HepG2 (cell line): ENCODE results near the gene PSD. TPM values are rescaled to one million over a fixed set of nuclear protein-coding genes. Genes with fewer than 3 reads are reported as not detected.
A peak's percentile ranks its signal among the peaks of the same experiment; 100 is the strongest.

ENCODE experiments used
- FOXC1 ChIP-seq: sonication (generic); formaldehyde crosslinking; IDR thresholded peaks from 2 replicates; pipeline ENCODE4 v1.8.0; 2022; ENCODE audit warnings: mild to moderate bottlenecking, missing genetic modification reagents, borderline replicate concordance
- KMT2A ChIP-seq: sonication (generic); formaldehyde crosslinking; IDR thresholded peaks from 2 replicates; pipeline ENCODE4 v1.4.0; 2020; ENCODE audit warnings: missing genetic modification reagents
- MEF2D ChIP-seq: sonication (generic); formaldehyde crosslinking; IDR thresholded peaks from 2 replicates; pipeline ENCODE4 v1.5.1; 2020; ENCODE audit warnings: mild to moderate bottlenecking, missing genetic modification reagents
- MEIS2 ChIP-seq: sonication (generic); formaldehyde crosslinking; IDR thresholded peaks from 2 replicates; pipeline ENCODE4 v1.9.0; 2021; ENCODE audit warnings: mild to moderate bottlenecking, missing genetic modification reagents
- PAX8 ChIP-seq: sonication (generic); formaldehyde crosslinking; IDR thresholded peaks from 2 replicates; pipeline ENCODE4 v1.8.0; 2022; ENCODE audit warnings: mild to moderate bottlenecking, missing genetic modification reagents, borderline replicate concordance
- PPARG ChIP-seq: conservative IDR thresholded peaks from 2 replicates; pipeline ENCODE4 v1.6.1; 2016; ENCODE audit warnings: missing biosample characterization, missing genetic modification reagents
- TMF1 ChIP-seq: sonication (generic); formaldehyde crosslinking; IDR thresholded peaks from 2 replicates; pipeline ENCODE4 v1.8.1; 2022; ENCODE audit warnings: low read depth, missing genetic modification reagents
- YEATS2 ChIP-seq: sonication (generic); formaldehyde crosslinking; IDR thresholded peaks from 2 replicates; pipeline ENCODE4 v1.4.0; 2020; ENCODE audit warnings: missing genetic modification reagents, borderline replicate concordance
- ZBTB7A ChIP-seq: sonication (generic); formaldehyde crosslinking; IDR thresholded peaks from 2 replicates; pipeline ENCODE4 v1.8.0; 2022; ENCODE audit warnings: mild to moderate bottlenecking, missing genetic modification reagents
- ZNF10 ChIP-seq: sonication (generic); formaldehyde crosslinking; IDR thresholded peaks from 2 replicates; pipeline ENCODE4 v1.4.0; 2020; ENCODE audit warnings: mild to moderate bottlenecking, low read depth, missing genetic modification reagents, borderline replicate concordance
- ZNF180 ChIP-seq: sonication (generic); formaldehyde crosslinking; IDR thresholded peaks from 2 replicates; pipeline ENCODE4 v1.4.0; 2020; ENCODE audit warnings: low read depth, missing genetic modification reagents, borderline replicate concordance
- ZNF569 ChIP-seq: sonication (generic); formaldehyde crosslinking; IDR thresholded peaks from 2 replicates; pipeline ENCODE4 v1.5.0; 2020; ENCODE audit warnings: mild to moderate bottlenecking, missing genetic modification reagents, moderate library complexity, borderline replicate concordance
- ZNF589 ChIP-seq: sonication (generic); formaldehyde crosslinking; conservative IDR thresholded peaks from 2 replicates; pipeline ENCODE4 v1.8.0; 2022; ENCODE audit warnings: mild to moderate bottlenecking, moderate library complexity, missing genetic modification reagents
- ZNF83 ChIP-seq: sonication (generic); formaldehyde crosslinking; IDR thresholded peaks from 2 replicates; pipeline ENCODE4 v1.4.0; 2020; ENCODE audit warnings: missing genetic modification reagents, mild to moderate bottlenecking, borderline replicate concordance
- polyA plus RNA-seq, 8 experiments: library from polyadenylated mRNA; depleted of rRNA in 3 of 8; stranded (reverse) in 7 of 8; unstranded in 1 of 8; fragments of >200 nt; fragmentation: Illumina TruSeq in 4 of 8; extraction: Trizol in 4 of 8; gene quantifications; 2 replicates each; pipeline versions ENCODE4 v1.2.1 to v1.2.3, GENCODE V29; 2011 to 2016; ENCODE audit warnings: low read depth in 4 of 8, missing spikeins in 1 of 8, mixed read lengths in 1 of 8; ENCODE audit not compliant: insufficient read depth in 1 of 8
- total RNA-seq, 5 experiments: library from RNA; depleted of rRNA; stranded (reverse); fragments of >200 nt; fragmentation: Illumina TruSeq; extraction: Trizol; gene quantifications; 2 replicates each; pipeline ENCODE4 v1.2.3, GENCODE V29; 2016; ENCODE audit warnings: low read depth in 1 of 5
- TF ChIP-seq, protein P1 (sequence below): fragments of 450-650 bp; IDR thresholded peaks from 2 replicates; pipeline ENCODE4 v1.6.1; 2017
- TF ChIP-seq, protein P2 (sequence below): sonication (generic); formaldehyde crosslinking; IDR thresholded peaks from 2 replicates; pipeline ENCODE4 v1.5.1; 2020; ENCODE audit warnings: missing genetic modification reagents, mild to moderate bottlenecking, borderline replicate concordance
- TF ChIP-seq, protein P3 (sequence below): sonication (generic); formaldehyde crosslinking; IDR thresholded peaks from 2 replicates; pipeline ENCODE4 v1.5.0; 2020; ENCODE audit warnings: missing genetic modification reagents
- TF ChIP-seq, protein P4 (sequence below): sonication (generic); formaldehyde crosslinking; conservative IDR thresholded peaks from 2 replicates; pipeline ENCODE4 v1.8.0; 2022; ENCODE audit warnings: missing genetic modification reagents
- TF ChIP-seq, protein P5 (sequence below): sonication (generic); formaldehyde crosslinking; IDR thresholded peaks from 2 replicates; pipeline ENCODE4 v1.8.0; 2022; ENCODE audit warnings: missing genetic modification reagents, mild to moderate bottlenecking, moderate library complexity, borderline replicate concordance

The PSD gene
- total and polyA plus RNA-seq, 2 of the 13 experiments (the other 11 are each of a cell fraction or from before 2014, with no cell fraction given) = 0.35 to 0.58 TPM

DNA sequence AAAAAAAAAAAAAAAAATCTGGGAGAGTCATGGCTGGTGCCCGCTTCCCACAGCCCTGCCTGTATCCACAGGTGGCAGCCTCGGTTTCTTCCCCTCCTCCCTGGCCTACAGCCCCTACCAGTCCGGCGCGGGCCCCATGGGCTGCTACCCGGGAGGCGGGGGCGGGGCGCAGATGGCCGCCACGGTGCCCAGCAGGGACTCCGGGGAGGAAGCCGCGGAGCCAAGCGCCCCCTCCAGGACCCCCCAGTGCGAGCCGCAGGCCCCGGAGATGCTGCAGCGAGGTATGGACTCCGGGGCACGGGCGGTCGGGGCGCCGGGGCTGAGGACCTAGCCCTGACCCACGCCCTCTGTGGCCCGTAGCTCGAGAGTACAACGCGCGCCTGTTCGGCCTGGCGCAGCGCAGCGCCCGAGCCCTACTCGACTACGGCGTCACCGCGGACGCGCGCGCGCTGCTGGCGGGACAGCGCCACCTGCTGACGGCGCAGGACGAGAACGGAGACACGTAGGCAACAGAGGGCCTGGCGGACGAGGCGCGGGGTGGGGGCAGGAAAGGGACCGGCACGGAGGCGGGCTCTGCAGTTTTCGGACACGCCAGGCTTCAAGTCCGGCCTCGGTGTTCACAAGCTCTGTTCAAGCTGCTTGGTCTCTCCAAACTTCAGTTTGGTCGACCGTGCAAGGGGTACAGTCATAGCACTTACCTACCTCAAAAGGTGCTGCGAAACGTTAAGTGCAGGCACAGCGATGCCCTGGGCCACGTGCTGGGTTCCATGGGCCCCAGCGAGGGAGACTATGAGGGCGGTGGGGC lies 19.2 kb downstream of the PSD start (continued):
- 0 out of 2 replicates have a peak, but pooled peaks have one; percentile 57 for TF ChIP-seq PPARG
- no peak for TF ChIP-seq ZNF83 (CRISPR knock-in tag)
- no peak for TF ChIP-seq ZNF10 (CRISPR knock-in tag)
- TF ChIP-seq, protein P1, sequence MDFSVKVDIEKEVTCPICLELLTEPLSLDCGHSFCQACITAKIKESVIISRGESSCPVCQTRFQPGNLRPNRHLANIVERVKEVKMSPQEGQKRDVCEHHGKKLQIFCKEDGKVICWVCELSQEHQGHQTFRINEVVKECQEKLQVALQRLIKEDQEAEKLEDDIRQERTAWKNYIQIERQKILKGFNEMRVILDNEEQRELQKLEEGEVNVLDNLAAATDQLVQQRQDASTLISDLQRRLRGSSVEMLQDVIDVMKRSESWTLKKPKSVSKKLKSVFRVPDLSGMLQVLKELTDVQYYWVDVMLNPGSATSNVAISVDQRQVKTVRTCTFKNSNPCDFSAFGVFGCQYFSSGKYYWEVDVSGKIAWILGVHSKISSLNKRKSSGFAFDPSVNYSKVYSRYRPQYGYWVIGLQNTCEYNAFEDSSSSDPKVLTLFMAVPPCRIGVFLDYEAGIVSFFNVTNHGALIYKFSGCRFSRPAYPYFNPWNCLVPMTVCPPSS = no peak
- peak; percentile 93 for TF ChIP-seq KMT2A (CRISPR knock-in tag)
- TF ChIP-seq, protein P2, sequence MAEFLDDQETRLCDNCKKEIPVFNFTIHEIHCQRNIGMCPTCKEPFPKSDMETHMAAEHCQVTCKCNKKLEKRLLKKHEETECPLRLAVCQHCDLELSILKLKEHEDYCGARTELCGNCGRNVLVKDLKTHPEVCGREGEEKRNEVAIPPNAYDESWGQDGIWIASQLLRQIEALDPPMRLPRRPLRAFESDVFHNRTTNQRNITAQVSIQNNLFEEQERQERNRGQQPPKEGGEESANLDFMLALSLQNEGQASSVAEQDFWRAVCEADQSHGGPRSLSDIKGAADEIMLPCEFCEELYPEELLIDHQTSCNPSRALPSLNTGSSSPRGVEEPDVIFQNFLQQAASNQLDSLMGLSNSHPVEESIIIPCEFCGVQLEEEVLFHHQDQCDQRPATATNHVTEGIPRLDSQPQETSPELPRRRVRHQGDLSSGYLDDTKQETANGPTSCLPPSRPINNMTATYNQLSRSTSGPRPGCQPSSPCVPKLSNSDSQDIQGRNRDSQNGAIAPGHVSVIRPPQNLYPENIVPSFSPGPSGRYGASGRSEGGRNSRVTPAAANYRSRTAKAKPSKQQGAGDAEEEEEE = no peak
- peak; percentile 52; the same call in 1 of the 2 replicates for TF ChIP-seq MEIS2
- peak; percentile 91 for TF ChIP-seq YEATS2 (CRISPR knock-in tag)
- TF ChIP-seq FOXC1 (CRISPR knock-in tag) = peak; percentile 78; the same call in 1 of the 2 replicates
- no peak for TF ChIP-seq TMF1
- TF ChIP-seq ZNF180 (CRISPR knock-in tag) = no peak
- TF ChIP-seq, protein P3, sequence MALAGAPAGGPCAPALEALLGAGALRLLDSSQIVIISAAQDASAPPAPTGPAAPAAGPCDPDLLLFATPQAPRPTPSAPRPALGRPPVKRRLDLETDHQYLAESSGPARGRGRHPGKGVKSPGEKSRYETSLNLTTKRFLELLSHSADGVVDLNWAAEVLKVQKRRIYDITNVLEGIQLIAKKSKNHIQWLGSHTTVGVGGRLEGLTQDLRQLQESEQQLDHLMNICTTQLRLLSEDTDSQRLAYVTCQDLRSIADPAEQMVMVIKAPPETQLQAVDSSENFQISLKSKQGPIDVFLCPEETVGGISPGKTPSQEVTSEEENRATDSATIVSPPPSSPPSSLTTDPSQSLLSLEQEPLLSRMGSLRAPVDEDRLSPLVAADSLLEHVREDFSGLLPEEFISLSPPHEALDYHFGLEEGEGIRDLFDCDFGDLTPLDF = peak; percentile 50; the same call in 1 of the 2 replicates
- TF ChIP-seq, protein P4, sequence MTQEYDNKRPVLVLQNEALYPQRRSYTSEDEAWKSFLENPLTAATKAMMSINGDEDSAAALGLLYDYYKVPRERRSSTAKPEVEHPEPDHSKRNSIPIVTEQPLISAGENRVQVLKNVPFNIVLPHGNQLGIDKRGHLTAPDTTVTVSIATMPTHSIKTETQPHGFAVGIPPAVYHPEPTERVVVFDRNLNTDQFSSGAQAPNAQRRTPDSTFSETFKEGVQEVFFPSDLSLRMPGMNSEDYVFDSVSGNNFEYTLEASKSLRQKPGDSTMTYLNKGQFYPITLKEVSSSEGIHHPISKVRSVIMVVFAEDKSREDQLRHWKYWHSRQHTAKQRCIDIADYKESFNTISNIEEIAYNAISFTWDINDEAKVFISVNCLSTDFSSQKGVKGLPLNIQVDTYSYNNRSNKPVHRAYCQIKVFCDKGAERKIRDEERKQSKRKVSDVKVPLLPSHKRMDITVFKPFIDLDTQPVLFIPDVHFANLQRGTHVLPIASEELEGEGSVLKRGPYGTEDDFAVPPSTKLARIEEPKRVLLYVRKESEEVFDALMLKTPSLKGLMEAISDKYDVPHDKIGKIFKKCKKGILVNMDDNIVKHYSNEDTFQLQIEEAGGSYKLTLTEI (CRISPR knock-in tag) = no peak
- TF ChIP-seq MEF2D (CRISPR knock-in tag) = 0 out of 2 replicates have a peak, but pooled peaks have one; percentile 16
- peak; percentile 83 for TF ChIP-seq ZNF589
- TF ChIP-seq ZNF569 (CRISPR knock-in tag) = no peak
- no peak for TF ChIP-seq ZBTB7A (CRISPR knock-in tag)
- no peak for TF ChIP-seq PAX8
- TF ChIP-seq, protein P5, sequence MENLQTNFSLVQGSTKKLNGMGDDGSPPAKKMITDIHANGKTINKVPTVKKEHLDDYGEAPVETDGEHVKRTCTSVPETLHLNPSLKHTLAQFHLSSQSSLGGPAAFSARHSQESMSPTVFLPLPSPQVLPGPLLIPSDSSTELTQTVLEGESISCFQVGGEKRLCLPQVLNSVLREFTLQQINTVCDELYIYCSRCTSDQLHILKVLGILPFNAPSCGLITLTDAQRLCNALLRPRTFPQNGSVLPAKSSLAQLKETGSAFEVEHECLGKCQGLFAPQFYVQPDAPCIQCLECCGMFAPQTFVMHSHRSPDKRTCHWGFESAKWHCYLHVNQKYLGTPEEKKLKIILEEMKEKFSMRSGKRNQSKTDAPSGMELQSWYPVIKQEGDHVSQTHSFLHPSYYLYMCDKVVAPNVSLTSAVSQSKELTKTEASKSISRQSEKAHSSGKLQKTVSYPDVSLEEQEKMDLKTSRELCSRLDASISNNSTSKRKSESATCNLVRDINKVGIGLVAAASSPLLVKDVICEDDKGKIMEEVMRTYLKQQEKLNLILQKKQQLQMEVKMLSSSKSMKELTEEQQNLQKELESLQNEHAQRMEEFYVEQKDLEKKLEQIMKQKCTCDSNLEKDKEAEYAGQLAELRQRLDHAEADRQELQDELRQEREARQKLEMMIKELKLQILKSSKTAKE (CRISPR knock-in tag) = no peak; the same call in 1 of the 2 replicates
